H9 (cell line): ENCODE results near the gene CSRNP2. TPM values are rescaled to one million over a fixed set of nuclear protein-coding genes. Genes with fewer than 3 reads are reported as not detected.

Experiments
- DNase-seq: peaks from one replicate; pipeline ENCODE4 v3.0.0-alpha.2; 2017
- H2AFZ ChIP-seq: one replicate; pipeline ENCODE4 v1.6.1; 2013; ENCODE audit warnings: mild to moderate bottlenecking, low read length, control low read depth, moderate library complexity
- H2AK5ac ChIP-seq: 2 replicates; pipeline ENCODE4 v1.6.1; 2013; ENCODE audit warnings: low read length, control low read depth, mixed read lengths; ENCODE audit not compliant: insufficient read length
- H2BK120ac ChIP-seq: one replicate; pipeline ENCODE4 v1.6.1; 2013; ENCODE audit warnings: low read depth, mild to moderate bottlenecking, low read length, control low read depth, inconsistent platforms; ENCODE audit not compliant: poor library complexity, severe bottlenecking
- H2BK12ac ChIP-seq: 2 replicates; pipeline ENCODE4 v1.6.1; 2013; ENCODE audit warnings: low read length, control low read depth, mixed read lengths, low read depth; ENCODE audit not compliant: insufficient read length
- H2BK15ac ChIP-seq: 2 replicates; pipeline ENCODE4 v1.6.1; 2013; ENCODE audit warnings: low read depth, low read length, control low read depth
- H2BK20ac ChIP-seq: one replicate; pipeline ENCODE4 v1.6.1; 2013; ENCODE audit warnings: low read depth, mild to moderate bottlenecking, low read length, control low read depth, inconsistent platforms; ENCODE audit not compliant: poor library complexity, severe bottlenecking
- H2BK5ac ChIP-seq: 2 replicates; pipeline ENCODE4 v1.6.1; 2013; ENCODE audit warnings: low read length, control low read depth, mixed read lengths; ENCODE audit not compliant: insufficient read length
- H3K14ac ChIP-seq: 2 replicates; pipeline ENCODE4 v1.6.1; 2013; ENCODE audit warnings: low read length, control low read depth; ENCODE audit not compliant: insufficient read depth
- H3K18ac ChIP-seq: 2 replicates; pipeline ENCODE4 v1.6.1; 2013; ENCODE audit warnings: low read depth, mild to moderate bottlenecking, mixed read lengths, low read length, control low read depth; ENCODE audit not compliant: insufficient read length
- H3K23ac ChIP-seq: 2 replicates; pipeline ENCODE4 v1.6.1; 2013; ENCODE audit warnings: low read length, control low read depth, mixed read lengths, low read depth; ENCODE audit not compliant: insufficient read length
- H3K23me2 ChIP-seq: 2 replicates; pipeline ENCODE4 v1.6.1; 2013; ENCODE audit warnings: low read depth, mild to moderate bottlenecking, mixed read lengths, low read length, control low read depth; ENCODE audit not compliant: insufficient read length, poor library complexity, severe bottlenecking
- H3K27ac ChIP-seq: 2 replicates; pipeline ENCODE4 v1.5.1; 2013; ENCODE audit warnings: low read length, control low read depth, mixed read lengths, low read depth; ENCODE audit not compliant: insufficient read length
- H3K27me3 ChIP-seq: 2 replicates; pipeline ENCODE4 v1.6.1; 2013; ENCODE audit warnings: low read length, control low read depth, inconsistent platforms; ENCODE audit not compliant: insufficient read depth
- H3K4ac ChIP-seq: 2 replicates; pipeline ENCODE4 v1.6.1; 2013; ENCODE audit warnings: low read depth, mild to moderate bottlenecking, control low read depth, inconsistent platforms, low read length, moderate library complexity
- H3K4me1 ChIP-seq: 2 replicates; pipeline ENCODE4 v1.6.1; 2013; ENCODE audit warnings: low read length, control low read depth, inconsistent platforms; ENCODE audit not compliant: insufficient read depth
- H3K4me2 ChIP-seq: 2 replicates; pipeline ENCODE4 v1.6.1; 2013; ENCODE audit warnings: low read length, control low read depth, mixed read lengths; ENCODE audit not compliant: insufficient read length, insufficient read depth
- H3K56ac ChIP-seq: 2 replicates; pipeline ENCODE4 v1.6.1; 2013; ENCODE audit warnings: low read depth, mild to moderate bottlenecking, mixed read lengths, low read length, control low read depth; ENCODE audit not compliant: insufficient read length
- H3K79me1 ChIP-seq: 2 replicates; pipeline ENCODE4 v1.6.1; 2013; ENCODE audit warnings: low read depth, mild to moderate bottlenecking, moderate library complexity, low read length, control low read depth, inconsistent platforms; ENCODE audit not compliant: insufficient read depth, poor library complexity, severe bottlenecking
- H3K79me2 ChIP-seq: 2 replicates; pipeline ENCODE4 v1.6.1; 2013; ENCODE audit warnings: low read length, control low read depth, inconsistent platforms; ENCODE audit not compliant: insufficient read depth
- H3K9ac ChIP-seq: 2 replicates; pipeline ENCODE4 v1.6.1; 2013; ENCODE audit warnings: low read length, control low read depth, mixed read lengths; ENCODE audit not compliant: insufficient read length; ENCODE audit errors: extremely low read depth
- H3K9me3 ChIP-seq: one replicate; pipeline ENCODE4 v1.6.1; 2013; ENCODE audit warnings: low read depth, low read length, inconsistent platforms; ENCODE audit not compliant: control insufficient read depth
- H3T11ph ChIP-seq: one replicate; pipeline ENCODE4 v1.6.1; 2013; ENCODE audit warnings: mild to moderate bottlenecking, low read length, control low read depth, inconsistent platforms
- H4K20me1 ChIP-seq: one replicate; pipeline ENCODE4 v1.6.1; 2013; ENCODE audit not compliant: control insufficient read depth, insufficient read length, insufficient read depth
- H4K5ac ChIP-seq: 2 replicates; pipeline ENCODE4 v1.6.1; 2013; ENCODE audit warnings: low read depth, mild to moderate bottlenecking, mixed read lengths, low read length, control low read depth; ENCODE audit not compliant: insufficient read length
- H4K8ac ChIP-seq: replicated peaks from 2 replicates; pipeline ENCODE4 v1.6.1; 2013; ENCODE audit warnings: low read length, control low read depth, mixed read lengths, low read depth; ENCODE audit not compliant: insufficient read length
- H4K91ac ChIP-seq: 2 replicates; pipeline ENCODE4 v1.6.1; 2013; ENCODE audit warnings: low read depth, mild to moderate bottlenecking, moderate library complexity, mixed read lengths, low read length, control low read depth; ENCODE audit not compliant: insufficient read length
- H3K27ac Mint-ChIP-seq, 3 experiments: 2 replicates in 2 of 3; 3 replicates in 1 of 3; pipeline ENCODE4 v1.8.0; 2020 to 2021; ENCODE audit warnings: mixed read lengths in 3 of 3, mild to moderate bottlenecking in 1 of 3, moderate library complexity in 1 of 3
- H3K27me3 Mint-ChIP-seq: 2 replicates; pipeline ENCODE4 v1.8.0; 2021; ENCODE audit warnings: low read depth, mild to moderate bottlenecking, moderate library complexity, mixed read lengths
- H3K36me3 Mint-ChIP-seq, 3 experiments: 2 replicates in 2 of 3; 3 replicates in 1 of 3; pipeline ENCODE4 v1.8.0; 2020 to 2021; ENCODE audit warnings: low read depth in 3 of 3, mixed read lengths in 3 of 3; ENCODE audit not compliant: insufficient read depth in 1 of 3
- H3K4me1 Mint-ChIP-seq, 2 experiments: 2 replicates each; pipeline ENCODE4 v1.8.0; 2020; ENCODE audit warnings: mixed read lengths in 2 of 2
- H3K4me3 Mint-ChIP-seq, 2 experiments: 2 replicates in 1 of 2; 3 replicates in 1 of 2; pipeline ENCODE4 v1.8.0; 2020 to 2021; ENCODE audit warnings: mild to moderate bottlenecking in 2 of 2, mixed read lengths in 2 of 2, moderate library complexity in 1 of 2
- H3K9me3 Mint-ChIP-seq, 2 experiments: 2 replicates in 1 of 2; 3 replicates in 1 of 2; pipeline ENCODE4 v1.8.0; 2020; ENCODE audit warnings: mild to moderate bottlenecking in 2 of 2, mixed read lengths in 2 of 2, moderate library complexity in 1 of 2
- CTCF ChIP-seq: fragments of 200-600 bp; sonication (generic); conservative IDR thresholded peaks from 3 replicates; pipeline ENCODE4 v1.8.0; 2021; ENCODE audit warnings: antibody characterized with exemption, mild to moderate bottlenecking
- WGBS: extraction: QIAGEN DNeasy Blood & Tissue Kit; methylation state at CpG from one replicate; pipeline ENCODE4 v1.1.7; 2013; ENCODE audit warnings: missing lambda C conversion rate, low lambda C conversion rate, mixed read lengths; ENCODE audit not compliant: insufficient read length; ENCODE audit errors: extremely low coverage; 5-methylcytosine and 5-hydroxymethylcytosine counted together
- total RNA-seq: library from RNA; stranded (reverse); gene quantifications from 2 replicates; pipeline ENCODE4 v1.2.1, GENCODE V29; 2021

CSRNP2 gene
- total RNA-seq, 1 experiment from 2014 or later, result 38.6 TPM

- H4K5ac ChIP-seq, result no peak overlapping the region
- no peak overlapping the region for H3K56ac ChIP-seq
- no peak overlapping the region for H2BK15ac ChIP-seq
- no peak overlapping the region for H3T11ph ChIP-seq
- H3K14ac ChIP-seq, result no peak overlapping the region
- H2BK12ac ChIP-seq, result no peak overlapping the region
- H3K18ac ChIP-seq, result no peak overlapping the region
- Mint-ChIP-seq H3K4me3 (no peak overlapping the region), H3K9me3 (no peaks in the 10 kb centered on the region), H3K36me3 (no peaks in the 10 kb centered on the region), H3K4me1 (no peaks in the 10 kb centered on the region; a peak in 1 of 4 replicates), H3K27me3 (no peaks in the 10 kb centered on the region), H3K27ac (no peak overlapping the region; a peak in 1 of 7 replicates)
- no peaks in the 10 kb centered on the region for H3K79me2 ChIP-seq
- no peak overlapping the region for H2BK20ac ChIP-seq
- H3K4me2 ChIP-seq, result no peak overlapping the region
- H4K20me1 ChIP-seq, result no peaks in the 10 kb centered on the region
- DNase-seq, result no peak
- no peak overlapping the region for H3K9ac ChIP-seq
- no peak overlapping the region for H2AFZ ChIP-seq
- H3K4ac ChIP-seq, result no peak overlapping the region
- no peaks in the 10 kb centered on the region for H3K23me2 ChIP-seq
- no peaks in the 10 kb centered on the region for H3K9me3 ChIP-seq
- no CpG with 5 or more reads among the region's 3 CpGs for WGBS
- H2BK120ac ChIP-seq, result no peak overlapping the region
- no peak overlapping the region for H3K23ac ChIP-seq
- no peak overlapping the region for H2AK5ac ChIP-seq
- H3K27me3 ChIP-seq, result no peaks in the 10 kb centered on the region
- H3K27ac ChIP-seq, result no peak overlapping the region
- no peak for TF ChIP-seq CTCF
- no peak overlapping the region for H4K91ac ChIP-seq
- no peak overlapping the region for H2BK5ac ChIP-seq
- H3K79me1 ChIP-seq, result no peaks in the 10 kb centered on the region
- no peak overlapping the region for H4K8ac ChIP-seq
- H3K4me1 ChIP-seq, result no peaks in the 10 kb centered on the region
These were observed 47.1 kb downstream of the CSRNP2 start for GRCh38 chr12:51036279-51036678.
